Muscle of arm (tissue), 12 donors: ENCODE data around the gene ARHGAP22. TPM values are rescaled to one million over a fixed set of nuclear protein-coding genes. Genes with fewer than 3 reads are reported as not detected.

Experiments used
- DNase-seq: peaks from one replicate; pipeline ENCODE4 v3.0.0-alpha.2; 2013
- polyA plus RNA-seq, 12 donors: library from polyadenylated mRNA; unstranded; fragments of 120-200 nt; gene quantifications; one replicate each; pipeline ENCODE4 v1.2.1, GENCODE V29; 2013; ENCODE audit not compliant: insufficient read length in 12 of 12

The ARHGAP22 gene
- polyA plus RNA-seq, 12 donors: 0.76 to 3.4 (median 1.3) TPM; not detected in 2

GRCh38 chr10:48554656-48555055 is 50.2 kb downstream of the ARHGAP22 start:
- DNase-seq: peak; percentile 38

- DNase-seq: no peak
Measured at GRCh38 chr10:48554246-48554645, 50.6 kb downstream of the ARHGAP22 start.

- no peak for DNase-seq
Measured at GRCh38 chr10:48552946-48553564, 51.8 kb downstream of the ARHGAP22 start.

DNA sequence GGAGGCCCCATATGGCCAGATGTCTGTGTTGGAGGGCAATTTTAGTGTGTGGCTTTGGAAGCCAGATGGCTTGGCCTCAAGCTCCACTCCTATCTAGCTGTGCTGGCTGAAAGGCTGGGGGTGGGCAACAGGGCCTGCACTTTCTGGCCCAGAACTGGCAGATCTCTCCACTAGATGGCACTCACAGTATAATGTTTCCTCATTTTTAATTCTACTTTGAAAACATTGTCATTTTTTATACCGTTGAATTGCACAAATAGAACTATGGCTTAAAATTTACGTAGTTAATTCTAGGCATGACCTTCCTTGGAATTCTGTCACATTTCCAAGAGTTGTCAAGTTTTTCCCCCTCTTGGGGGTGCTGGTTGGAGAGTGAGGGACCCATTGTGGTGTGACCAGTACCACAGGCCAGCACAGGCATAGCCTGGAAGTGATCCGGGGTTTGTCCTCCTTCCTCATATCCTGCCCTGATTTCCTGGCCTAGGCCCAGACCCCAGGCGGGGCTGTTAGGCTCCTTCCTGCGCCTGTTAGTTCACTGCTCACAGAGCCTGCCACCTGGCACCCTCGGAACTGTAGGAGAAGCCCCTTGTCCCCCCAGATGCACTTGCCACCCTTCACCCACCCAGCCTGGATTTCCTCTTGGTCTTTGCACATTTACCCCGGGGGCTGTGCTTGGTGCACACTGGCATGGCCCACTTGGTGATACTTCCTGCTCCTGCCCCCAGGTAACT is 52.8 kb downstream of the ARHGAP22 start:
- peak; percentile 57 for DNase-seq

GRCh38 chr10:48550977-48551376 is 53.9 kb downstream of the ARHGAP22 start:
- DNase-seq: no peak

DNA sequence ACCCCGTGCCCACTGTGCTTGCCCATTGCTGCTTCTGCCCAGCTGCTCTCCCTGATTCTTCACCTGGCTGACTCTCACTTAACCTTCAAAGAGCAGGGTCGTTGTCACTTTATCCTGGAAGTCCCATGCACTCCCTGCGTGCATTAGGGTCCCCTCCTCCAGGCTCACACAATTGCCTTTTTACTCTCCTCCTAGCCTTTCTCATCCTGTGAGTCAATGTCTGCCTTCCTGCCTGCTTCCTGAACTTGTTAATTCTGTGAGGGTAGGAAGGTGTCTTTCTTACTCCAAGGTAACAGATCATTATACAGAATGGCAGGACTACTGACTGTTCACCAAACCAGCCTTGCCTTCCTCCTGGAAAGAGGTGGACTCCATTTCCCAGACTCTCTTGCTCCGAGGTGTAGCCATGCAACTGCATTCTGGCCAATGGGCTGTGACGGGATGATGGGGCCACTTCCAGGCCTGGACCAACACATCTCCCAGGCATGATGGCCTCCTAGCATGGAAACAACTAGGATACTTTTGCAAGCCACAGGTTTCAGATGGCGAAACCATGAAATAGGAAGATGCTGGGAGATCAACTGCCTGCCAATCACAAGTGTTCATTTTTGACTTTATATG is 54.7 kb downstream of the ARHGAP22 start:
- no peak for DNase-seq

DNA sequence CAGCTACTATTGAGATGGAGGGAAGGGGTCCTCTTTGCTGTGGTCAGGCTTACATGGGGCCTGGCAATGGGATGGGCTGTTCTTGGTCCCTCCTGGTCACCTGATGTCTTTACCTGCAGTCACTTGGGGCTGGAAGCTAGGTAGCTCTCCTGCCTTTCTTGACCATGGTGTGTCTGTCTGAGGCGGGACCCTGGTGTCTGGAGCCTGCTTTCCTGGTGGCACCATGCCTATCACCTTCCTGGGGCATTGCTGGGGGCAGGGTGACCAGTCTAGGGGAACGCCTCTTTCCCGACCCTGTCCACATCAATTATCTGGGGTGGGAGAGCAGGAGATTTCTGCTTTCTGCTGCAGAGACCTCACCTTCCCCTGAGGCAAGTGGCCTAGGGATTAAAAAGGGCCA is 55.6 kb downstream of the ARHGAP22 start:
- DNase-seq: no peak

DNA sequence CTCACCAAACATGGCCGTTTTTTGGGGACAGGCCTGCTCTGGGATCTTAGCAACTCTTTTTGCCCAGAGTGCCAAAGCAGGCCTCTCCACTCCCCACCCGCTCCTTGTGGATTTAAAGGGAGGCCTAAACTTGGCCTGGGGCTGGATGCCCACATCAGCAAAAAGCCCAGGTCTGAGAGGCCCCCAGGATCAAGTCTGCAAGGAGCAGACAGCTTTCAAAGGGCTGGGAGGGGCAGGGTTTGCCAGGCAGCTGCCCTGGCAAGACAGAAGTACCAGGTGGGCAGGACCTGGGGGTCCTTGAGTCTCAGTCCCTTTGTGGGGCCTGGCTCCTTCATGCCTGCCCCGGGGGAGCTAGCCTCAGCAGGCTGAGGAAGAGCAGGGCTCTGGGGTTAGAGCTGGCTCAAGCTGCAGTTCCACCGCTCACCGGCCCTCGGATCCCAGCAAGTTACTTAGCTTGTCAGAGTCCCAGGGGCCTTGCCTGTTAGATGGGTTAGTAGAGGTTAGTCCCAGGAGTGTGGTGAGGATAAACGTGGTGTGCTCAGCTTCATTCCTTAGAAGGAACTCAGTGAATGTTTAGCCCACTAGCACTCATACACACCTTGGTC is 56.2 kb downstream of the ARHGAP22 start:
- no peak for DNase-seq

GRCh38 chr10:48547981-48548380 is 56.9 kb downstream of the ARHGAP22 start:
- no peak for DNase-seq

- no peak for DNase-seq
Measured at GRCh38 chr10:48547061-48547895, 57.6 kb downstream of the ARHGAP22 start.

- DNase-seq: no peak
Measured at GRCh38 chr10:48545462-48546145, 59.3 kb downstream of the ARHGAP22 start.

DNA sequence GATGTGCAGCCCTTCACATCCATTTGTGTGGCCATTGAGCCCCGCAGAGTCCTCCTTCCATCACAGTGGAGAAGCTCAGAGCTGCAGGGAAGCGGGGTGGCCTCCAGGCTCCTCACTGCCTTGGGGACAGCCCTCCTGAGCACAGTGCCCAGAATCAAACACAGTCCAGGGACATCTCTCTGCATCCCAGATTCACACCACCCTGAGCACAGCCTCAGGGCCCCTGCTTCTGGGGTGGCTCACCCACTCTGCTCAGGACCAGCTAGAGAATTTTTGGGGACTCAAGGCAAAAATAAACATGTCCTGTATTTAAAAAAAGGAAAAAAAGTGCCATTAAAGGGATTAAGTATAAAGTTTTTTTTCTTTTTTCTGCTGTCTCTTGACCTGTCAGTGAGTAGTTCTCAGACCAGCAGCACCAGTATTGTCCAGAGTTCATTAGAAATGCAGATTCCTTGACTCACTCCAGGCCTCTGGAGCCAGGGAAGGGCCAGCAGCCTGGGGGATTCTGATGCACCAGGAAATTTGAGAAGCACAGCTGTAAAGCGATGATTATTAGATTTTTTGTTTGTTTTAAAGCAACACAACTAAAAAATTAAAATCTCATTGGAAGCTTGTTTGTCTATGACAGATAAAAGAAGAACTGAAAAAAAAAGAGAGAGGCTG is 61.6 kb downstream of the ARHGAP22 start:
- DNase-seq: no peak

- no peak for DNase-seq
Measured at GRCh38 chr10:48542471-48543181, 62.2 kb downstream of the ARHGAP22 start.

GRCh38 chr10:48541144-48541795 is 63.6 kb downstream of the ARHGAP22 start:
- DNase-seq: no peak

DNA sequence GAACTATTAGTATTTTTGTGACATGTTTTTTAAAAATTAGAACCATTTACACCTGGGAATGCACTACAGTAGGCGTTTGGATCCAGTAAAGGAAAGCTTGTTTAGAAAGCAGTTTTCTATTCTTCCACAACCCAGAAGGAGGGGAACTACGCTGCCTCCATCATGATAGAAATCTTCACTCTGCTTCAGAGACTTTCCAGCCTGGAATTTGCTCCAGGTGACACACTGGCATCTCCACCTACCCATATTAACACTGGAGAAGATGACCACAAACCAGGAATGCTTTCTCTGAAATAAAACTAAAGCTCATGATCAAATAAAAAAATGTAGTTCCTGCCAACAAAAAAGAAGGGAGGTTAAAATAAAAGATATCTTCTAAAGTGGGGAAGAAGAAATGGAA is 66.3 kb downstream of the ARHGAP22 start:
- no peak for DNase-seq

DNA sequence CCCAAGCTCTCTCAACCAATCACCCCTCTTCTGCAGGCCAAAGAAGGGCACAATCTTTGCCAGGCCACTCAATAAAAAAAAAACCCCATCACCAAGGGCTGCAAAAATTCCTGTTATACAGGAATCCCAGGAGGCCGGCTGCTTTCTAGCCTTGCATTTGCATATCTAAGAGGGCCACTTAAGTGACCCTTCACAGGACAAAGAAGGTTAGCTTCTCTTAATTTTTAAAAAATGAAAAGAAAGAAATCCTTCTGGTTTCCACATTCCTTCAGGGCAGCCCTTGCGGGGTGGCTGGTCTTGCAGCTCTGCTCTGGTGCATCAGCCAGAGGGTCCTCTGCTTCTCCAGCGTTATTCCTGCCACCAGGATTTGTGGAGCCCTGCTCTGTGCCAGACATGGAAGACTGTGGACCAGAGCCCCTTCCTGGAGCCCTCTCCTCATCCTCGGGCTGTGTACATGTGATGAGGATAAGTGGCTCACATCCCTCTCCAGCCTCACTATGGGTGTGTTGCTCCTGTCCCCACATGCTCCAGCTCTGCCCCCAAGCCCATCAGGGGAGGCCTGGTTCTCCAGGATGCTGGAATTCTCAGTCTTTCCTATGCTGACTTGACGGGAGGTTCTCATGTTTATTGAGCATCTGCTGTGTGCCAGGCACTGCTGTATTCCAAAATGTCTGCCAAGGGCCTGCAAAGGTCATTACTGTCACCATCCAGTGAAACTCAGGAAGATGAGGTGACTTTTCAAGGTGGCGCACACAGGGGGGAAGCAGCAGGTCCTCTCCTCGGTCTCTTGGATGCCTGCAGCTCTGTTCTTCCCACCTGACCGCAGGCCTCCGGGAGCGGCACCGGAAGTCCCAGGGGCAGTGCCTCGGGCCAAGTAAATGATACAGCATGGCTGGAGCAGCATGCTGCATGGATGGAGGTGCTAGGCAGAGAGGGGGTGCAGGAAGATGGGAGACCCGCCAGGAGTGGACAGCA is 67.7 kb downstream of the ARHGAP22 start:
- DNase-seq: no peak

- DNase-seq: no peak
Measured at GRCh38 chr10:48536156-48536500, 68.7 kb downstream of the ARHGAP22 start.
